Activated CD8-positive, alpha-beta memory T cell treated with anti-CD3 and anti-CD28 coated beads for 48 hours (primary cell): Measurements from ENCODE around the gene ZNF367.

Source experiments
- DNase-seq, 3 experiments: peaks; one replicate each; pipeline ENCODE4 v3.0.0-alpha.2; 2020; ENCODE audit warnings: low read depth in 2 of 3, low spot score in 2 of 3

The ZNF367 gene

DNA sequence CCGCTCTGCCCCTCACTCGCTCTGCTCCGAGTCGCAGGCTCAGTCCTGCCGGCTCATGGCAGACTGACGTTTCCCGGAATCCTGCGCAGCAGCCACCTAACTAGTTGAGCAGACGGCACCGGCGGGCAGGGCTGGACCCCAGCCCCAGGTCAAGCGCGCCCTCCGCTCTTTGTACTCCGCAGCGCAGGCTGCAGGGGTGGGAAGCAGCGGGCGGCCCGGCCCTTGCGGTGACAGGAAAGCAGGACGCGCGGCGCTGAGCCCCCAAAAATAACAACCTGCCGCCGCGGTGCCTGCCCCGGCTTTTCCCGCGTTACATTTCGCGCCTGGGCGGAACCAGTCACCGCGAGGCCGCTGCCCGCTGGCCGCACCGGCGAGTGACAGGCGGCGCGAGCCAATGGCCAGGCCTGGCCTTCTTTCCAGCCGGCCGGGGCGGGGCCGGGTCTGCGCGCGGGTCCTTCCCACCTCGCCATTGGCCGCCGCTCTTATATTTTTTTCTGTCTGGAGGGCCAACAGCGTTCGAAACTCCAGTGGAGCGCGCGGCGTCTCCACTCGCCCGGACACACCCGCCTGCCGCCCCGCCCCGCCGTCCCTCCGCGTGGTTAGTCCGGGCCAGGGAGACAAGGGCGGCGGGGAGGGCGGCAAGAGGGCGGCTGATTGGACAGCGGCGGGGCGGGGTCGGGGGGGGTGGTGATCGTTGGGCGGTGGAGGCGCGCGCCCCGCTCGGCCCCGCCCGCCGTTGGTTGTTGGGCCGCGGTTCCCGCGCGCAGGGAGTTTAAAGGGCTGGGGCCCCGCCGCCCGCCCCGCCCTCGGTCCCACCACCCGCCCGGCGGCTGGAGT, at the start of gene ZNF367:
ZNF367 (minus strand) TSS at position 288 of the 837 bp plus-strand sequence. CDS start 338 bp downstream, outside the sequence.
- DNase-seq = peak; percentile 79 to 93 (median 82)

DNA sequence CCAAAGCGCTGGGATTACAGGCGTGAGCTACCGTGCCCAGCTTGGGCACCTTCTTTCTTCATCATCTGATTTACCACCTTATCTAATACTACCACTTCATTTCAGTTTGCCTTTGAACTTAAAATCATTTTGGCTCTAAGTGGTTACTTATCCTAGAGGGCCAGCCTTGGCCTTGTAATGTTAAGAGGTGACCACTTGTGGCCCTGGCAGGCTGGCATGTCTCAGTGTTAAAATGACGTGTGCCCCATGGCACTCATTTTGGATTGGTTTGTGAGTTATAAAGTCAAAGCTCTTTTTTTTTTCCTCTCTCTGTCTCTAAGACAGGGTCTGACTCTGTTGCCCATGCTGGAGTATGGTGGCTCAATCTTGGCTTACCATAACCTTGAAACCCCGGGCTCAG, 49.6 kb upstream of the ZNF367 start:
- no peak for DNase-seq

DNA sequence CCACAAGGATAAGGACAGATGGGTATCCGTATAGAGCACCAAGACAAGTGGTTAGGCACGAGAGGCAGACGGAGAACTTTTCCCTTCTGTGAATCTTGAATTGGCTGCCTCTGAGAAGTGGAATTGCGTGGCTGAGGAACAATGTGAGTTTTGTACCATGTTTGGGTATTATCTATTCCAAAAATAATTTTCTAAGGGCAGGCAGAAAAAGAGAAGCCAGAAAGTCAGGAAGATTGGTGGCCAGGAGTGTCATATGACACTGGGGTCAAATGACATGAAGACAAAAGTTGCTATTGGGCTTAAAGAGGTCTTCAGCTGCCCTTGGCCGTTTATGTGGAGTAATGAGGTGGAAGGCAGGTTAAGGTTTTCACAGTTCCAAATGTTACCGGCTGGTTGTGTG, 46.3 kb upstream of the ZNF367 start:
- DNase-seq = no peak

DNA sequence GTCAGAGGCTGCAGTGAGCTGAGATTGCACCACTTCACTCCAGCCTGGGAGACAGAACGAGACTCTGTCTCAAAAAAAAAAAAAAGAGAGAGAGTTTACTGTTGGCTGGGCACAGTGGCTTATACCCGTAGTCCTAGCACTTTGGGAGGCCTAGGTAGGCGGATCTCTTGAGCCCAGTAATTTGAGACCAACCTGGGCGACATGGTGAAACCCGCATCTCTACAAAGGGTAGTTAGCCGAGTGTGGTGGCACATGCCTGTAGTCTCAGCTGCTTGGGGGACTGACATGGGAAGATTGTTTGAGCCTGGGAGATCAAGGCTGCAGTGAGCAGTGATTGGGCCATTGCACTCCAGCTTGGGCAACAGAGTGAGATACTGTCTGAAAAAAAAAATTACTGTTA, 44.4 kb upstream of the ZNF367 start:
- no peak for DNase-seq

DNA sequence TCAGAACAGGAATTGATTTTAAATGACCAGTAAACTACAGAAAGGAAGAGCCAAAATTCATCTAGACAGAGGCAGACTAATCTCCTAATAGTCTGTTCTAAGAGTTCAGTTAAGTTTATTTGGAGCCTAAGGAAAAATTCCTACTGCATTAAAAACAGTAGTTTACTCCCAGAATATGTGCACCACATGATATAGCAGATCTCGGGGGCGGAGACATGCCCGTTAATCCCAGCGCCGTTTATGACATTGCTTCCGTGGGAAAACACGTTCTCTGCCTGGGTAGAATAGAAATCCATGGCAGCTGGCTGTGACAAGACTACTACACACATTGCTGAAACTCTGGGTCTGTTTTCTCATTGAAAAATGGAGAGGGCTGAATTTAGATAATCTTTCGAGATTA, 43.2 kb upstream of the ZNF367 start:
- no peak for DNase-seq

DNA sequence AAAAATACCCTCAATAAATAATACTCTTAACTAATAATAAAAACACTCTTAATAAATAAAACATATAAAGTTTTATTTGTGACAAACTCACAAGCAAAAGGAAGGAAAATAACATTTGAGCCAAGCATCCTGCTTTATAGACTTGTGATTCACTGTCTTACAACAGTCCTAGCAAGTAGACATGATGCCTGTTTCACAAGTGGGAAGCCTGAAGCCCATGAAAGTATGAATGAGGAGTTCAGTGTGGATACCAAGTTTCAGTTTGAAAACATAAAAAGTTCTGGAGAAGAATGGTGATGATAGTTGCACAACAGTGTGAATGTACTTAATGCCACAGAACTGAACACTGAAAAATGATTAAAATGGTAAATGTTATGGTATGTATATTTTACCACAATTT, 42.7 kb upstream of the ZNF367 start:
- no peak for DNase-seq

DNA sequence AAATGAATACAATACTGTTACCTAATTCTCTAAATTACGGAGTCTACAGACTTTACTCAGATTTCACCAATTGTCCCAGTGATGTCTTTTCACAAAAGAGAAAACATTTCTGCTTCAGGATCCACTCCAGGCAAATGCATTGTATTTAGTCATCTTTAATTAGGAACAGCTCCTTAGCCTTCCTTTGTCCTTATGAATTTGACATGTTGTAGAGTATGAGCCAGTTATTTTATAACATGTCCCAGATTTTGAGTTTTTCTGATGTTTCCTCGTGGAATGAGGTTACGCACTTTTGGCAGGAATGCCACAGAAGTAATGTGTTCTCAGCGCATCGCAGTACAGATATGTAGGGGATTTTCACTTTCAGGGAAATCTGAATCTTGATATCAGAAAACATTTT, 42.3 kb upstream of the ZNF367 start:
- no peak for DNase-seq

DNA sequence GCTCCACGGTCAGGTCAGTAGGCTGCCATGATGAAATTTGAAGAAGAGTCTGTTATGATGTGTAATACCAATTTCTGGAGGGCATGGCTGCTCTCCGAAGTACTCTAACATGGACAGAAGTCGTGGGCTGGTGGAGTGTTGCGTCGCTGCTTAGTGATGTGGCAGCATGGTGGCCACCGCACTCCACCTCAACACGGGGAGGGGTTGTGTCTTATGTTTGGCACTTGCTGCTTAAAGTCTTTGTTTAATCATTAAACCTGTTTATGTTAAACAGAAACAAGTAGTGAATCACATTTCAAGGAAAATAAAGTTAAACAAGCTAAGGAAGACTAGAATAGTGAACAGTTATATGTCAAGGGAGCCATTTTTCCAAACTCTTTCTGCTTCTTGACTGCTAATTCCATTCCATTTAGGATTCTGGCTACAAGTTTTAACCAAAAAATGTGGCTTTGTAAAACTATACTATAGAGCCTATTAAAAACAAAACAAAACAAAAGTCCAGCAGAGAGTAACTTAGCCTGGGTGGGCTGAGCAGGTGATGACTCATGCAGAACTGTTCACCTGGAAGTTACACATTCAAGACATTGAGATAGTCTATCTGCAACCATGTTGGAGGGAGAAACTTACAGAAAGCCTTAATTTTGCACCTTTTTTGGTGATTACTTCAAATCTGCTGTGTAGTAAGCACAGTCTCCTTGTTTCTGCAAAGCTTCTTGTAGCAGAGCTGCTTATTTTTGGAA, 41.3 kb upstream of the ZNF367 start:
- no peak for DNase-seq

DNA sequence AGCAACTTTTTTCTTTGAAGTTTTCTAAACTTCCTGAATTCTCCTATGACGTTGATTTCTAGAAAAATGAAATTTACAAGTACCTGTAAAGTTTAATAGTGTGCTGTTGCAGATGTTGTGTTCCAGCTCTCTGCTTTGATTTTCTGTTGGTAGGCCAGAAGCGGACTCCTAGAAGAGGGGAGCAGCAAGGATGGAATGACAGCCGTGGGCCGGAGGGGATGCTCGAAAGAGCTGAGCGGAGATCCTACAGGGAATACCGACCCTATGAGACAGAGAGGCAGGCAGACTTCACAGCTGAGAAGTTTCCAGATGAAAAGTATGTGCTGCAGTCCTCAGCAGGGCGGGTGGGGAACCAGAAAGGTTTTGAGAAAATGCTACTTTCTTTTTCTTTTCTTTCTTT, 40.1 kb upstream of the ZNF367 start:
- no peak for DNase-seq

DNA sequence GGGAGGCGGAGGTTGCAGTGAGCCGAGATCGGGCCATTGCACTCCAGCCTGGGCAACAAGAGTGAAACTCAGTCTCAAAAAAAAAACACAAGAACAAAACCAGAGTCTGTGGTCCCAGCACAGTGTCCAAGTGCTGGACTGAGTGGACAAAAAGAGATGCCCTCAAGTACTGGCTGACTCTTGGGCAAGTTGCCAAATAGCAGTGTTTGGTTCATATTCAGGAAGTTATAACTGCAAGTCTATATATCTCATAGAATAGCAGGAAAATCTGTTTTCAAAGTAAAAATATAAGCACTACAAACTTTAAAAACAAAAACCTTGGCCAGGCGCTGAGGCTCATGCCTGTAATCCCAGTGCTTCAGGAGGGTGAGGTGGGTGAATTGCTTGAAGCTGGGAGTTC, 39.1 kb upstream of the ZNF367 start:
- DNase-seq = no peak

DNA sequence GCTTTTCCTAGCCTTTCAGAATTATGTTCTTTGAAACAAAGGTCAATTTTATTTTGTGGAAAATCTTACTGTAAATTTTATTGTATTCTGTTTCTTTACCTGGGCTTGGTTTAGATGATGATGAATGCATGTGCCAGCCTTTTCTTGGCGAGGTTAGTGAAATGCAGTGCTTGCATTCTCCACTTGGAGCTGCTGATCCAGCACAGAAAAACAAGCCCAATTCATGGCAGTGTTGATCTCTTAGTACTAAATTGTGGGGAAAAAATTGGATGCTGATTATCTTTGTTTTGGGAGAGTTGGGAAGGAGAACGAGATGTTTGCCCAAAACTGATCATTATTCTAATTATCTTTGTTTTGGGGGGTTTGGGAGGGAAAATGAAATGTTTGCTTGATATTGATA, 35.5 kb upstream of the ZNF367 start:
- DNase-seq = no peak

DNA sequence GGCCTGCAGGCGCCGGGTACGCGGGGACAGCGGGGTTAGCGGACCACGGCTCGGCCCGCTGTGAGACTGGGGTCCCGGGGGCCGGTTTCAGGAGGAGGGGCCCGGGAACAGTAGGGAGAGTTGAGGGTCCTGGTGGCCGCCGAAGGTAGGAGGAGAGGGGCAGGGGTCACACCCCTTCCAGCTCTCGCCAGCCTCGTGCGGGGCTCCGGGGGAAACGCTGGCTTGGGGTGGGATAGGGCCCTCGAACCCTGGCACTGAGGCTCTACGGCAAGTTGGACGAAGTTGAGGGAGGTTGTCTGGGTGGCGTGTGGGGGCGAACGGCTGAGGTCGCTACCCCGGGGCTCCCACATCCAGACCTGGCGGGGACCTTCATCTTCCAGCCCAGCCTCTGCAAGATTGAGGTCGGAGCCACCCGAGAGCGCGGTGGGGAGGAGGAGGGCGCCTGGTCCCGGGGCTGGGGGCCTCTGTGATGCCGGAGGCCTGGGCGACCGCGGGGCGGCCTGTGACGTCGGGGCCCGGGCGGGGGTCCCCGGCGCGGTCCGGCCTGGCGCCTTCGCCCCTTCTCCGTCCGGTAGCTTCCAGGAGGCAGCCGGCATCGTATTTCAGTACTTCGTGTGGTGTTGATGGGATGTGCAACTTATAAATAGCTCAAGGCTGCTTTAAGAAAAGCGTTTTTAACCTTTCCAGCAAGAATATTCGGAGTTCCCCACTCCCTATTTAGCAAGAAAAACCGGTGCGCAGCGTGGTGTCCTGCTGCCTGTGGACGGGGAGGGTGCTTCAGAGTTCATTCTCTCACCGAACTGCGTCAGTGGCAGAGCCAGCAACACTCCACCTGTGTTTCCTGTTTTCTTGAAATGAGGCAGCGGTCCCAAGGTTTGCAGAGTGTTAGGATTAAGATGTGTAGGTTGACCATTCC, 32.7 kb upstream of the ZNF367 start:
- no peak for DNase-seq

DNA sequence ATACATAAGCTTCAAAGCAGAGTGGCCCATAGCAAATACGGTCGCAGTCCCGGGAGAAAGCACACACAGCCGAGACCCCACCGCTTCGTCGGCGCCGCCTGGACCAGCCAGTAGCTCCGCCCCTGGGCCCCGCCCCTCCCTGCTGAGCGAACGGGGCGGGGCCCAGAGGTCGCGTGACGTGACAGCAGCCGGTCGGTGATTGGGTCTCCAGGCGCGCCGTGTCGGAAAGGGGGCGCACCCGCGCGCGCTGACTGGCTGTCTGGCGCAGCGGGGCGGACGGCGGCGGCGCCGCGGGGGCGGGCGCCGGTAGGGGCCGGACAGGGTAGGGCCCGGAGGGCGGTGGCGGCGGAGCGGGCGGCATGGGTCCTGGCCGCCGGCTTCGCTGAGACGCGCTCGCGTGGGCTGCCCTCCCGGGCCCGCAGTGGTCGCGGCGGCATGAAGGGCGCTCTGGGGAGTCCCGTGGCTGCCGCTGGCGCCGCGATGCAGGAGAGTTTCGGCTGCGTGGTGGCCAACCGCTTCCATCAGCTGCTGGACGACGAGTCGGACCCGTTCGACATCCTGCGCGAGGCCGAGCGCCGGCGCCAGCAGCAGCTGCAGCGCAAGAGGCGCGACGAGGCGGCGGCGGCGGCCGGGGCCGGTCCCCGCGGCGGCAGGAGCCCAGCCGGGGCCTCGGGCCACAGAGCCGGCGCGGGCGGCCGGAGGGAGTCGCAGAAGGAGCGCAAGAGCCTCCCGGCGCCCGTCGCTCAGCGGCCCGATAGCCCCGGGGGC, 31.9 kb upstream of the ZNF367 start, which contains the start of gene HABP4:
HABP4 (plus strand) TSS at position 325 of the 768 bp plus-strand sequence; CDS start at position 436, 111 bp downstream.
- peak; percentile 88 to 93 (median 91) for DNase-seq

DNA sequence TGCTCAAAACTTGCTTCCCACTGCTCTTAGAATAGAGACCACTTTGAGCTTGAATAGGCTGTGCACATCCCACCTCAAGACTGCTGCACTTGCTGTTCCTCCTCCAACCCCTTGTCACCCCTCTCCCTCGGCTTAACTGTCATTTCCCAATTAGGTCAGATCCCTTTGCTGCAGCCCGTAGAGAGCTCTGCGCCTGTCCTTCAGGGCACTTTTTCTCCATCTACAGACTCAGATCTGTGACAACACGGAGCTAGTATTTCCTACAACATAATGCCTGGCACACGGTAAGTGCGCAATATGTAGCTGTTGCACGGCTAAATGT, 31.3 kb upstream of the ZNF367 start:
- no peak for DNase-seq

DNA sequence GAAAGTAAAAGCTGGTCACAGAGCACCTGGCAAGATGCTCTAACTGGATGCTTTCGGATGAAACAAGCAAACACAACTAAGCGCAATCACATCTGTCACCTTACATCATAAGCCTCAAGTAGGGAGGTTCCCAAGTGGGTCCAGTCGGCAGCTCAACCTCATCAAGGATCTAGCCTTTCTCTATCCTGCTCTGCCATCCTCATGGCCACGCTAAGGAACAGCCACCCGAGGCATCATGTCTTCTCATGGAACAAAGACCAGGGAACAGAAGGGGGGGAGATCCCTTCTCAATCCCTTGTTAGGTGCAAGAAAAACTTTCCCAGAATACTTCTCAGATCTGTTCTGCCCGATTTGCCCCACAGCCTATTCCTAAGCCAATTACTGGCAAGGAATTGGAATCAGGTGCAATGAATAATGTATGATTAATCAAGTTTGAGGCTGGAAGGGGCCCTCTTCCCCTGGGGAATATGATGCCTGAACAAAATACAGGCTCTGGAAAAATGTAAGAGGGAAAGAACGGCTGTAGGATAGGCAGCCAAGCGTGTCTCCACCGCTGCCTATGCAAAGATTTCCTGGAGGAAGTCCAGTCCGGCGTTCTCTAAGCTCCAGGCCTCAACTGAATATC, 30.5 kb upstream of the ZNF367 start:
- DNase-seq = no peak

DNA sequence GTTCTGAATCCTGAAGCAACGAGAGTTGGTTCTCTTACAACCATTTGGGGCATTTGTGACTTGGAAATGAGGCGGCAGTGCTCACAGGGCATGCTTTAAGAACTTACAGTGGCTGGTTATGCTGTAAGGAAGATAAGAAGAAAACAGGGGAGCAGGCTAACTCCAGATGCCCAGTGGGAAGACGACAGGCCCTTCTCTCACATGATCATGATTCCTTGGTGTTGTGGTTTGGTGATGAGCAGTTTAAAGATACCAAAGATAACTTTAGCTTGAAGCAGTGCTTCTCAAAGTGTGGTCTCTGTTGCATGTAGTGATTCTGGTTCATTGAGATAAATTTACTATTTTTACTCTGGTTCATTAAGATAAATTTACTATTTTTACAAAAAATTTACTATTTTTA, 29.2 kb upstream of the ZNF367 start:
- DNase-seq = no peak

DNA sequence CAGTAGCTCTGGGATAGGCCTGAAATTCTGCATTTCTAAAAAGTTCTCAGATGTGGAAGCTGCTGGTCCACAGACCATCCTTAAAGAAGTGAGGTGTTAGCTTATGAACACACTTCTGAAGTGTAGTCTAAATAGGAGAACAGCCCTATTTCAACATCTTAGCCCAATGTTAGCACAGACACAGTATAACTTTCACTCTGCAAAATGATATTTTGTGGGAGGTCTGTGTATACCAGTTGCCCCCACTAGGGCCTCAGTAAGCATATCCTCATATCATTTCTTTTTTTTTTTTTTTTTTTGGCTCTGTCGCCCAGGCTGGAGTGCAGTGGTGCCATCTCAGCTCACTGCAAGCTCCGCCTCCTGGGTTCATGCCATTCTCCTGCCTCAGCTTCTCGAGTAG, 24.3 kb upstream of the ZNF367 start:
- no peak for DNase-seq

DNA sequence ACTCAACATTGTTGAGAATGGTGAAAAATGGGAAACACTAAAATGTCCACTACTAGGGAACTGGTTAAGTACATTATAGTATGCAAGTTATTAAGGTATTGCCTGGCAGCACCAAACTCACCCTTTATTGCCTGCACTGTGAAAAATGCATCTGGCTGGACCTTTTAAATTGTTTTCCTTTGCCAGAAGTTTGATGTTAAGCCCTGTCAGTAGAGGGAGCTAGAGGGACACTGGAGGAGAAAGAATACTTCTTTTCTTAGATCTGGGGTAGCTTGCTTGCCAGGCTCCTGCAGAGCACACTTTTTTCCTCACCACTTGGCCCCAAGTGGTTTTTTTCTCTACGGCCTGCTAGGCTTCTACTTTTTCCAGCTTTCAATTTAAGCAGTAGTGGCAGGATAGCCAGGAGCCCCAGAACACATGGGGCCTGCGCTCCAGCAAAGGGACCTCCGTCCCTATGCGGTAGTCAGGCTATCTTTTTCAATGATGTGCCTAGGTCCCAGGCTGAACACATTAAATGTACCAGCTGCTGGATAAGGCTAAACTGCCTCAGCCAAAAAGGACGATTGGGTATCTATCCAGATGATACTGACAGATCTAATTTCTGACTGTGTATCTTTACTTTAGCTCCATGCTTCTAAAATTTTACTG, 23.8 kb upstream of the ZNF367 start:
- no peak for DNase-seq

DNA sequence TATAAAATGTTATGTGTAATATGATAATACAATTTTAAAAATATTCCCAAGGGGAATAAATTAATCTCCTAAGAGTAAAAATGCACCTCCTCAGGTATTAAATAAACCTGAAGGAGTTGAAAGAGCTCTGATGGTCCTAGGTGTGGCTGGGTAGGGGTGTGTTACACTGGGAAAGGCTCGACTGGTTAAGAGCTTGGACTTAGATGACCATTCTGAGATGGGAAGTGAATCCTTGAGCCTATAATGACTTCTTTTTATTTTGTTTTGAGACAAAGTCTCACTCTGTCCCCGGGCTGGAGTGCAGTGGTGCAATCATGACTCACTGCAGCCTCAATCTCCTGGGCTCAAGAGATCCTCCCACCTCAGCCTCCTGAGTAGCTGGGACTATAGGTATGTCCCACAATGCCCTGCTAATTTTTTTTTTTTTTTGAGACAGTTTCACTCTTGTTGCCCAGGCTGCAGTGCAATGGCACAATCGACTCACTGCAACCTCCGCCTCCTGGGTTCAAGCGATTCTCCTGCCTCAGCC, 22.6 kb upstream of the ZNF367 start:
- DNase-seq = no peak

DNA sequence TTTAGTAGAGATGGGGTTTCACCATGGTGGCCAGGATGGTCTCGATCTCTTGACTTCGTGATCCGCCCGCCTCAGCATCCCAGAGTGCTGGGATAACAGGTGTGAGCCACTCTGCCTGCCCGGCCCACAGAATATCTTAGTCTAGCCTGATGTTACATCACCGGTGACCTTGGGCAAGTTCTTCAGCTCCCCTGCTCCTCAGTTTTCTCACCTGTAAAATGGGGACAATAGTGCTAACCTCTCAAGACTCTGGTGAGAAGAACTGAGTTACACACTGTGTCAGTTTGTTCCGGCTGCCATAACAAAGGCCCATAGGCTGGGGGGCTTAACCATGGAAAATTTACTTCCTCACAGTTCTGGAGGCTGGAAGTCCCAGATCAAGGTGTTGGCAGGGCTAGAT, 19.3 kb upstream of the ZNF367 start:
- no peak for DNase-seq
